Measurements from ENCODE around the gene PARL. TPM values are rescaled to one million over a fixed set of nuclear protein-coding genes. Genes with fewer than 3 reads are reported as not detected.

The PARL gene
- 24.4 and 51.3 TPM in 2 replicates for total RNA-seq (2011; cell fraction: chromatin; rRNA removed; ENCODE audit: low replicate concordance)
- 18.3 and 23.0 TPM in 2 replicates for total RNA-seq (2011; cell fraction: nucleolus; rRNA removed)
- total RNA-seq (2011; cell fraction: nucleoplasm; rRNA removed) = 37.7 and 45.7 TPM in 2 replicates
- total RNA-seq (2014; rRNA removed) = 61.8 and 70.6 TPM in 2 replicates
- total RNA-seq (2014; rRNA removed; fragmentation: Illumina TruSeq; extraction: Trizol) = 57.4 and 74.2 TPM in 2 replicates
- 49.8 and 56.5 TPM in 2 replicates for total RNA-seq (2015; rRNA removed; fragmentation: Illumina TruSeq; extraction: Trizol)
- 67.7 and 82.2 TPM in 2 replicates for total RNA-seq (2021)
- 56.4 and 77.6 TPM in 2 replicates for polyA plus RNA-seq (2011; rRNA removed)
- polyA plus RNA-seq (2011; cell fraction: cytosol; rRNA removed) = 36.8 and 55.5 TPM in 2 replicates
- polyA plus RNA-seq (2011; cell fraction: nucleus; rRNA removed) = 26.4 and 28.7 TPM in 2 replicates
- 48.1 and 70.5 TPM in 2 replicates for polyA plus RNA-seq (2012)
- polyA plus RNA-seq (2014; fragmentation: Illumina TruSeq; extraction: Trizol) = 55.0 and 65.5 TPM in 2 replicates
- polyA plus RNA-seq (2014; fragmentation: Nextera tagmentation; extraction: Ambion mirVana) = 10 to 100 TPM; 39.5 to 43.6 TPM
- 78.0 and 82.4 TPM in 2 replicates for polyA plus RNA-seq (2014; rRNA removed)
- polyA minus RNA-seq (2011; rRNA and poly(A)+ RNA removed) = 37.8 and 45.8 TPM in 2 replicates
- polyA minus RNA-seq (2011; cell fraction: cytosol; rRNA and poly(A)+ RNA removed) = 16.8 and 24.7 TPM in 2 replicates
- polyA minus RNA-seq (2011; cell fraction: nucleus; rRNA and poly(A)+ RNA removed) = 9.6 and 14.0 TPM in 2 replicates
- percentile 85 among the genes with signal in this experiment for Bru-seq, nascent RNA
- percentile 87 among the genes with signal in this experiment for BruChase-seq, experiment 1, labeled RNA remaining after a 2-hour chase
- BruChase-seq, experiment 2, labeled RNA remaining after a 6-hour chase = percentile 86 among the genes with signal in this experiment
- long read RNA-seq, experiment 1, transcript PARL-202 (10 exons, 1,414 nt) = major isoform, 74 of 144 reads
- long read RNA-seq, experiment 1, transcript PARL-206 (8 exons, 1,098 nt) = minor isoform, 14 of 144 reads
- long read RNA-seq, experiment 1, transcript PARL-201 (9 exons, 1,240 nt) = minor isoform, 17 of 144 reads
- long read RNA-seq, experiment 1, partial matches to known transcripts = 5 of 144 reads
- long read RNA-seq, experiment 1, other reads (novel, unspliced or antisense) = 32 of 144 reads
- long read RNA-seq, experiment 2, transcript PARL-202 (10 exons, 1,414 nt) = major isoform, 31 of 43 reads
- long read RNA-seq, experiment 2, partial matches to known transcripts = 5 of 43 reads
- long read RNA-seq, experiment 2, other reads (novel, unspliced or antisense) = 0 of 43 reads
- long read RNA-seq, experiment 3, transcript PARL-201 (9 exons, 1,240 nt) = minor isoform, 5 of 54 reads
- long read RNA-seq, experiment 3, transcript PARL-206 (8 exons, 1,098 nt) = minor isoform, 6 of 54 reads
- long read RNA-seq, experiment 3, transcript PARL-202 (10 exons, 1,414 nt) = major isoform, 27 of 54 reads
- long read RNA-seq, experiment 3, partial matches to known transcripts = 0 of 54 reads
- long read RNA-seq, experiment 3, other reads (novel, unspliced or antisense) = 15 of 54 reads

DNA sequence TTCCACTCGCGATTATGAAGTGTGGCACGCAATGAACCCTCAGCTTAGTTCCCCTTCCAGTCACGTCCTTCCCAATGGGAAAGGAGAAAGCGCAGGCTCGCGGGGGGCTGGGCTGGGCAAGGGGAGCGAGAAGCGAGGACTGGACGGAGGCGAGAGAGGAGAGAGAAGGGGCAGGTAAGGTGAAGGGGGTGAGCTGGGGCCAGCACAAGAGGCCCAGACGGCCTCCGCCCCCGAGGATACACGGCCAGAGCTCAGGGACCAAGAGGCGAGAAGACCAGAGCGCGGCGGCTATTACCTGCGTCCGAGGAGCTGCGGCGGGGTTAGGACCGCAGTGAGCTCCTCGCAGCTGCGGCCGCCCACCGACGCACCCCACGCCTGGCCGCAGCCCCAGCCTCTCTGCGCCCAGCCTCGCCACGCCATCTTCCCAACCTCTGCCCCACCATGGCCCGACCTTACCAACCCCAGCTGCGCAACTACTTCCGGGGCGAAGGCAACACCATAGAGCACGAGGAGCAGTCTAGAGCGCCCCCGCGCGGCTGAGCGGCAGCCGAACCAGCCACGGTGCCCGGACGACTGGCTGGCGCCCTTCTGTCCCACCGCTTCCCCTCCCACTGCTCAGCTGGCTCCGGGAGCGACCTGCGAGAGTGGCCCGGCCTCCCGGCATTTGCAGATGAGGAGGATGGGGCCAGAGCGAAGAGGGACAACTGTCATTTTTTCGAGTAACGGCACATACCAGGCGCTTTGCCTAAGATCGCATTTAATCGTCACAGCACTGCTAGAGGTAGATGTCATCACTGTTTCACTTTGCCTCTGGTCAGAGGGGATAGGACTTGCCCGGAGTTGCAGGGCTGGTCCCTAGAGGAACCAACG, at the start of gene PARL:
Gene PARL (minus strand): TSS at position 454 of the 870 bp plus-strand sequence. CDS start 34 bp downstream, at position 420.
- under 1% methylated on average over 58 of the region's 63 CpGs for WGBS (ENCODE audit: insufficient coverage, low coverage, missing lambda C conversion rate)
- Histone ChIP-seq H3K27ac (ENCODE audit: extremely low read depth, low read depth, low read length) (peak within 1 kb of the TSS; percentile 87), H3K9me3 (replicated peaks; ENCODE audit: control insufficient read depth, insufficient read depth, low read depth, low read length) (no peaks in the 10 kb centered on the region), H3K4me3 (peak within 1 kb of the TSS; percentile 96), H3K27me3 (ENCODE audit: control insufficient read depth in 2 of 2, insufficient read depth in 2 of 2, low read length in 2 of 2) (peaks cover 0 to 7% of the 10 kb centered on the region in 2 experiments; a peak in 2 of 5 replicates), H2AFZ (ENCODE audit: low read depth, low read length) (peak within 1 kb of the TSS; percentile 98), H3K4me1 (replicated peaks in 1 of 2; ENCODE audit: control insufficient read depth in 2 of 2, insufficient read depth in 2 of 2, low read length in 2 of 2) (peaks cover 12% of the 10 kb centered on the region in 2 experiments; a peak in 4 of 5 replicates), H3K9ac (ENCODE audit: insufficient read depth in 1 of 2, low read depth in 2 of 2, low read length in 2 of 2) (peak within 1 kb of the TSS; percentile 88 to 93), H3K79me2 (ENCODE audit: control insufficient read depth, insufficient read depth, low read length) (peaks cover 42% of the 10 kb centered on the region), H3K36me3 (ENCODE audit: control insufficient read depth, insufficient read depth, low read length) (peaks cover 11% of the 10 kb centered on the region; the same call in 1 of the 3 replicates), H3K4me2 (ENCODE audit: insufficient read depth, low read length) (peak within 1 kb of the TSS; percentile 96), H3K9me1 (ENCODE audit: control insufficient read depth, insufficient read depth, low read length) (no peaks in the 10 kb centered on the region), H4K20me1 (replicated peaks; ENCODE audit: control insufficient read depth, insufficient read depth, low read length) (0 out of 2 replicates have a peak, but pooled peaks cover 3% of the 10 kb centered on the region)
- intact Hi-C loops (cut with micrococcal nuclease) (loop anchor here (2.0 to 5.0 kb wide), 2 partner anchors 416 to 697 kb away; no protein-coding TSS in a partner anchor), in situ Hi-C loops (cut with MboI) (no loop called here)
- peak; percentile 88 for FAIRE-seq
- DNase-seq (ENCODE audit: extremely low read depth in 1 of 4, low spot score in 3 of 4) = peak; percentile 92 to 97 (median 92)
- ATAC-seq = peak; percentile 99
- ChIA-PET POLR2A (interaction anchor here (0.5 to 1.6 kb wide), 14 partner anchors 10 to 436 kb away, joined by 3 to 15 read pairs (median 4); partner anchors contain the start of gene EIF2B5), CTCF (ENCODE audit: low intra/inter-chr PET ratio) (interaction anchor here (0.6 to 1.5 kb wide), 5 partner anchors 11 to 763 kb away, joined by 3 to 6 read pairs (median 3); no protein-coding TSS in a partner anchor)
- BruUV-seq (replicated peaks) = TSS peak; percentile 58
- TF ChIP-seq TAF15 (IDR thresholded peaks at IDR 0.05; ENCODE audit: low read depth, low read length) (no peak), CXXC5 (CRISPR knock-in tag; IDR thresholded peaks at IDR 0.05) (peak; percentile 97), RBM17 (IDR thresholded peaks at IDR 0.05; ENCODE audit: borderline replicate concordance, low read depth, low read length) (no peak), CTBP1 (IDR thresholded peaks at IDR 0.05; ENCODE audit: borderline replicate concordance) (peak; percentile 93), ZNF644 (tag; IDR thresholded peaks at IDR 0.05; ENCODE audit: low read depth) (peak; percentile 43; the same call in 1 of the 2 replicates), GTF2F1 (IDR thresholded peaks at IDR 0.05; ENCODE audit: low read depth, low read length) (no peak), SPI1 (IDR thresholded peaks at IDR 0.05; ENCODE audit: borderline replicate concordance, low read depth, low read length) (peak; percentile 39; the same call in 1 of the 2 replicates), ZNF551 (CRISPR knock-in tag; IDR thresholded peaks at IDR 0.05) (no peak), MED1 (CRISPR knock-in tag; IDR thresholded peaks at IDR 0.05; ENCODE audit: borderline replicate concordance) (no peak), MAFG (tag; conservative IDR thresholded peaks at IDR 0.05) (no peak), FUS (optimal IDR thresholded peaks at IDR 0.05; ENCODE audit: low read depth, low read length) (no peak), SP1 (CRISPR knock-in tag; IDR thresholded peaks at IDR 0.05) (peak; percentile 71), MAFK (IDR thresholded peaks at IDR 0.05; ENCODE audit: low read length) (no peak), RHOXF2B (CRISPR knock-in tag; conservative IDR thresholded peaks at IDR 0.05) (no peak)
